Measurements from ENCODE around the gene MMP10.

GRCh38 chr11:102757823-102758549 is 22.4 kb downstream of the MMP10 start:
- TF ChIP-seq ARNTL (CRISPR knock-in tag; IDR thresholded peaks at IDR 0.05; ENCODE audit: borderline replicate concordance, low read depth) (no peak), CSDC2 (CRISPR knock-in tag; IDR thresholded peaks at IDR 0.05) (no peak), ESRRG (CRISPR knock-in tag; IDR thresholded peaks at IDR 0.05) (no peak), ISL1 (CRISPR knock-in tag; IDR thresholded peaks at IDR 0.05) (no peak), TCF4 (CRISPR knock-in tag; IDR thresholded peaks at IDR 0.05; ENCODE audit: borderline replicate concordance) (no peak), ZFP30 (CRISPR knock-in tag; IDR thresholded peaks at IDR 0.05) (no peak)
- TF ChIP-seq, protein P1, sequence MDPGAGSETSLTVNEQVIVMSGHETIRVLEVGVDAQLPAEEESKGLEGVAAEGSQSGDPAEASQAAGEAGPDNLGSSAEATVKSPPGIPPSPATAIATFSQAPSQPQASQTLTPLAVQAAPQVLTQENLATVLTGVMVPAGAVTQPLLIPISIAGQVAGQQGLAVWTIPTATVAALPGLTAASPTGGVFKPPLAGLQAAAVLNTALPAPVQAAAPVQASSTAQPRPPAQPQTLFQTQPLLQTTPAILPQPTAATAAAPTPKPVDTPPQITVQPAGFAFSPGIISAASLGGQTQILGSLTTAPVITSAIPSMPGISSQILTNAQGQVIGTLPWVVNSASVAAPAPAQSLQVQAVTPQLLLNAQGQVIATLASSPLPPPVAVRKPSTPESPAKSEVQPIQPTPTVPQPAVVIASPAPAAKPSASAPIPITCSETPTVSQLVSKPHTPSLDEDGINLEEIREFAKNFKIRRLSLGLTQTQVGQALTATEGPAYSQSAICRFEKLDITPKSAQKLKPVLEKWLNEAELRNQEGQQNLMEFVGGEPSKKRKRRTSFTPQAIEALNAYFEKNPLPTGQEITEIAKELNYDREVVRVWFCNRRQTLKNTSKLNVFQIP (CRISPR knock-in tag; IDR thresholded peaks at IDR 0.05; ENCODE audit: borderline replicate concordance, low read depth): no peak
